ENCODE results near the gene HMGCS1. TPM values are rescaled to one million over a fixed set of nuclear protein-coding genes. Genes with fewer than 3 reads are reported as not detected.
"Not testable (repeated sequence)": the region's sequence is repeated elsewhere in the genome, so short reads cannot be mapped to it uniquely, and the experiment has no call there.

Gene HMGCS1
- total and polyA plus RNA-seq, 3 donors from 2014 or later: 27.2 to 47.5 (median 42.9) TPM

DNA sequence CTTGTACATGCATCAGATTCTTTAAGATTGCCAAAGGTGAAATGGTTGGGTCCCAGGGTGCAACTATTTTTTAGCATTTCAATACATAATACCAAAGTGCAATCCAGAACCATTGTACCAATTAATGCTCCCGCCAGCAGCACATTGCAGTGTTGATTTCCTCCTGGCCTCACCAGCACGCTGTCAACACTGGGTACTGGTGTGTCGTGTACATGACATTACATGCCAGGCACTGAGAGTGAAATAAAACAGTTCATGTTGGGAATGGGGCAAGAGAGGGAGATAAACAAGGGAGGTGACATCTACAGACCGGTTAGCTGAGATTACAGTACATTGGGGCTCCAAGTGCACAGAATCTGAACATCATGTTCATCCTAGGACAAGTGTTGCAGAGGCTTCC is 37.8 kb downstream of the HMGCS1 start:
- no peaks in the 10 kb centered on the region for H3K9me3 ChIP-seq
- H3K4me1 ChIP-seq: no peaks in the 10 kb centered on the region
- H3K36me3 ChIP-seq (ENCODE audit: low read depth, missing control alignments): no peaks in the 10 kb centered on the region
- no peak for DNase-seq
- TF ChIP-seq, protein P1, sequence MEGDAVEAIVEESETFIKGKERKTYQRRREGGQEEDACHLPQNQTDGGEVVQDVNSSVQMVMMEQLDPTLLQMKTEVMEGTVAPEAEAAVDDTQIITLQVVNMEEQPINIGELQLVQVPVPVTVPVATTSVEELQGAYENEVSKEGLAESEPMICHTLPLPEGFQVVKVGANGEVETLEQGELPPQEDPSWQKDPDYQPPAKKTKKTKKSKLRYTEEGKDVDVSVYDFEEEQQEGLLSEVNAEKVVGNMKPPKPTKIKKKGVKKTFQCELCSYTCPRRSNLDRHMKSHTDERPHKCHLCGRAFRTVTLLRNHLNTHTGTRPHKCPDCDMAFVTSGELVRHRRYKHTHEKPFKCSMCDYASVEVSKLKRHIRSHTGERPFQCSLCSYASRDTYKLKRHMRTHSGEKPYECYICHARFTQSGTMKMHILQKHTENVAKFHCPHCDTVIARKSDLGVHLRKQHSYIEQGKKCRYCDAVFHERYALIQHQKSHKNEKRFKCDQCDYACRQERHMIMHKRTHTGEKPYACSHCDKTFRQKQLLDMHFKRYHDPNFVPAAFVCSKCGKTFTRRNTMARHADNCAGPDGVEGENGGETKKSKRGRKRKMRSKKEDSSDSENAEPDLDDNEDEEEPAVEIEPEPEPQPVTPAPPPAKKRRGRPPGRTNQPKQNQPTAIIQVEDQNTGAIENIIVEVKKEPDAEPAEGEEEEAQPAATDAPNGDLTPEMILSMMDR (IDR thresholded peaks at IDR 0.05): no peak
- no peak for TF ChIP-seq POLR2A (IDR thresholded peaks at IDR 0.05)
- intact Hi-C loops (cut with DNase I; ENCODE audit: low total_unique reads): no loop called here
- no peak overlapping the region for H3K4me3 ChIP-seq
- no peaks in the 10 kb centered on the region for H3K27me3 ChIP-seq
- 87 to 90% methylated on average over 4 of the region's 4 CpGs for WGBS, 2 donors
- H3K27ac ChIP-seq: no peak overlapping the region

DNA sequence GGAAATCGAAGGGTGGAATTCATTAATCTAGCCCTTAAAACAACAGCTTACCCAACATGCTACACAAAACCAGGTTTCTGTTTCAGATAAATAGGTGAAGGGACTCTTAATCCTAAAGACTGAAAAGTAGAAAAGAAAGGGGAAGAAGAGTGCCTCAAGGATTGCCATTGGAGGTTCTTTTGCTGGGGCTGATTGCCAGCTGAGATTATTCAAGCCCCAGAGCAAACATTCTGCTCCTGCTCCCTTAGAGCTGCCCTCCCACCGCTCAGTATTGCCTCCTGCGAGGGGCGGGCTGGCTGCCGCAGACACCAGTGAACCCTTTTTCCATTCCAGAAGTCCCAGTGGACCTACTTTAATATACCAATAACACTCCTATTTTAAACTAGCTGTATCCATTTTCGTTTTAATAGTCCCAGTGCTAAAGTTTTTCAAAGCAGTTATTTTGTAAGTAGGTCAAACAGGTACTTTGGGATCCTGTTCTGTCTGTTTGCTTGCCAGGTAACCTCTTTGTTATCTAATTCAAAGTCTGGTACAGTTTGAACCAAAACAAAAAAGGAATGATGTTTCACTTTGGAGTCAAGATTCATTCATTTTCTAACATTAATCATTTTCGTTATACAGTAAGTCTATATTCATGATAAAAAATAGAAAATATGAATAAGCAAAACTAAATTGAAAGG is 38.6 kb downstream of the HMGCS1 start:
- intact Hi-C loops (cut with DNase I; ENCODE audit: low total_unique reads): no loop called here
- no peak for DNase-seq
- H3K4me1 ChIP-seq: no peaks in the 10 kb centered on the region
- no peaks in the 10 kb centered on the region for H3K27me3 ChIP-seq
- H3K9me3 ChIP-seq: no peaks in the 10 kb centered on the region
- no peak for TF ChIP-seq POLR2A (IDR thresholded peaks at IDR 0.05)
- TF ChIP-seq, protein P1 (IDR thresholded peaks at IDR 0.05): no peak
- H3K4me3 ChIP-seq: no peak overlapping the region
- no peaks in the 10 kb centered on the region for H3K36me3 ChIP-seq (ENCODE audit: low read depth, missing control alignments)
- 56% methylated on average over 7 of the region's 7 CpGs for WGBS, 2 donors
- no peak overlapping the region for H3K27ac ChIP-seq

DNA sequence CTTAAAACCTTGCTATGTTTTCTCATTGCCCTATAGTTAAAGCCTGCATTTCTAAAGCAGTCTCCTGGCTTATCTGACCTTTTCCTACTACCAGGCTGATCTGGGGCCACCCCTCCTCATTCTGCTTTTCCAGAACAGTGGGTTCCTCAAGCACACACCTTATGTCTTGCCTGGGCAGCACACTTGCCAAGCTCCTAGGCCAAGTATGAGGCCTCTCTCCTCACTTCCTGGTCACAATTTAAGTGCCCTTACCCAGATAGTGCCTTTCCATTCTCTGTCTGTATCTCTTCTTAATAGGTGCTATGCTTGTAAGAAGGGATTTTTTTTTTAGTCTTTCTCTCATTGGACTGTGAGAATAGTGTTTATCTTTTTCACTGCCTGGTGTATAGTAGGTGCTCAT is 39.7 kb downstream of the HMGCS1 start:
- H3K36me3 ChIP-seq (ENCODE audit: low read depth, missing control alignments): no peaks in the 10 kb centered on the region
- H3K27ac ChIP-seq: no peak overlapping the region
- TF ChIP-seq, protein P1 (IDR thresholded peaks at IDR 0.05): no peak
- no peak for TF ChIP-seq POLR2A (IDR thresholded peaks at IDR 0.05)
- no peaks in the 10 kb centered on the region for H3K27me3 ChIP-seq
- no peak for DNase-seq
- H3K4me3 ChIP-seq: no peak overlapping the region
- no peaks in the 10 kb centered on the region for H3K9me3 ChIP-seq
- intact Hi-C loops (cut with DNase I; ENCODE audit: low total_unique reads): no loop called here
- H3K4me1 ChIP-seq: no peaks in the 10 kb centered on the region

DNA sequence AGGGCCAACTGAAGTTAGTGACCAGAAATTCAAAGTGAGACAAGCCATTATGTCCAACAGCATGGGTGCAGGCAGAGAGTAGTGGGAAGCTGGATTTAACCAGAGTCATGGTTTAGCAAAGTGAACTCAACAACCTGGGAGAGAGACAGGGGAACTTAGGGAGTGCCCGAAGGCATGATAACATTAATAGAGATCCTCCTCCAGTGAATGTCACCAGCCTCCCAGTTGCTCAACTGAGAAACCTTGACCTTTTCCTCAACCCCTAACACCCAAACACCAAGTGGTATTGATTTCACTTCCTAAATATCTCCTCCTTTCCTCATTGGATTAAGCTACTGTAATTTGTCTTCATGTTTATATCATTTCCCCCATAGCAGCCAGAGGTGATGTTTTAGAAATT is 42.6 kb downstream of the HMGCS1 start:
- H3K36me3 ChIP-seq (ENCODE audit: low read depth, missing control alignments): no peaks in the 10 kb centered on the region
- no peaks in the 10 kb centered on the region for H3K9me3 ChIP-seq
- TF ChIP-seq POLR2A (IDR thresholded peaks at IDR 0.05): no peak
- TF ChIP-seq, protein P1 (IDR thresholded peaks at IDR 0.05): no peak
- no peak overlapping the region for H3K27ac ChIP-seq
- DNase-seq: no peak
- intact Hi-C loops (cut with DNase I; ENCODE audit: low total_unique reads): no loop called here
- H3K4me1 ChIP-seq: no peaks in the 10 kb centered on the region
- H3K27me3 ChIP-seq: no peaks in the 10 kb centered on the region
- WGBS, 2 donors: 22 to 38% methylated on average over 1 of the region's 1 CpG
- no peak overlapping the region for H3K4me3 ChIP-seq

DNA sequence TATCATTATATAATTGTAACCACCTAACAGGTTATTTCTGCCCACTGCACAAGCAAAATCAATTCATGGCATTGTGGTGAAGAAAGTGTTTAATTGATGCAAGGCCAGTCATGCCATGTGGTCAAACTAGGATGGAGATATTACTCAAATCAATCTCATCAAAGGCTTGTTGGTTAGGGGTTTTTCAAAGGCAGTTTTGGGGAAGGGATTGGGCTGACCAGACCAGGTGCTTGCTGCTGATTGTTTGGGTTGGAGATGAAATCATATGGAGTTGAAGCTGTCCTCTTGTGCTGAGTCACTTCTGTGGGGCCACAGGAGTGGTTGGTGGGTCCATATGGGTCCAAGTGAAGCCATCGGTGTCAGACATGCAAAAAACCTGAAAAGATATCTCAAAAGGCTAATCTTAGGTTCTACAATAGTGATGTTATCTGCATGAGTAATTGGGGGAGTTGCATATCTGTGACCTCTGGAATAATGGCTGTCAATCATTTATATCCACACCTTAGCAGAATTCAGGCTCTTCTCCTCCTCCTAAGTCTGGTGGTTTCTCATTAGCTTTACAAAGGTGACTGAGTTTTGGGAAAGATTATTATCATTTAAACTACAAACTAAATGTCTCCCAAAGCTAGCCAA is 44.9 kb downstream of the HMGCS1 start:
- Histone ChIP-seq H3K4me1 (no peaks in the 10 kb centered on the region), H3K36me3 (ENCODE audit: low read depth, missing control alignments) (no peaks in the 10 kb centered on the region), H3K27ac (no peak overlapping the region), H3K9me3 (no peaks in the 10 kb centered on the region), H3K4me3 (no peak overlapping the region), H3K27me3 (no peaks in the 10 kb centered on the region)
- WGBS, 2 donors: 92 to 95% methylated on average over 1 of the region's 1 CpG
- intact Hi-C loops (cut with DNase I; ENCODE audit: low total_unique reads): no loop called here
- no peak for TF ChIP-seq POLR2A (IDR thresholded peaks at IDR 0.05)
- TF ChIP-seq, protein P1 (IDR thresholded peaks at IDR 0.05): no peak
- no peak for DNase-seq

DNA sequence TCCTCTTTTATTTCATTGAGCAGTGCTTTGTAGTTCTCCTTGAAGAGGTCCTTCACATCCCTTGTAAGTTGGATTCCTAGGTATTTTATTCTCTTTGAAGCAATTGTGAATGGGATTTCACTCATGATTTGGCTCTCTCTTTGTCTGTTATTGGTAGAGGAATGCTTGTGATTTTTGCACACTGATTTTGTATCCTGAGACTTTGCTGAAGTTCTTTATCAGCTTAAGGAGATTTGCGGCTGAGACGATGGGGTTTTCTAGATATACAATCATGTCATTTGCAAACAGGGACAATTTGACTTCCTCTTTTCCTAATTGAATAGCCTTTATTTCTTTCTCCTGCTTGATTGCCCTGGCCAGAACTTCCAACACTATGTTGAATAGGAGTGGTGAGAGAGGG is 50.9 kb downstream of the HMGCS1 start:
- intact Hi-C loops (cut with DNase I; ENCODE audit: low total_unique reads); H3K27me3 ChIP-seq; H3K36me3 ChIP-seq (ENCODE audit: low read depth, missing control alignments); H3K27ac ChIP-seq; DNase-seq; H3K4me1 ChIP-seq; H3K4me3 ChIP-seq; H3K9me3 ChIP-seq: not testable (repeated sequence)
- 85 to 97% methylated on average over 2 of the region's 2 CpGs for WGBS, 2 donors
